ENCODE results near the gene OR5A2. TPM values are rescaled to one million over a fixed set of nuclear protein-coding genes. Genes with fewer than 3 reads are reported as not detected.

OR5A2 gene
- polyA plus RNA-seq, 2 of the 4 experiments (the other 2 are of a cell fraction) = not detected

DNA sequence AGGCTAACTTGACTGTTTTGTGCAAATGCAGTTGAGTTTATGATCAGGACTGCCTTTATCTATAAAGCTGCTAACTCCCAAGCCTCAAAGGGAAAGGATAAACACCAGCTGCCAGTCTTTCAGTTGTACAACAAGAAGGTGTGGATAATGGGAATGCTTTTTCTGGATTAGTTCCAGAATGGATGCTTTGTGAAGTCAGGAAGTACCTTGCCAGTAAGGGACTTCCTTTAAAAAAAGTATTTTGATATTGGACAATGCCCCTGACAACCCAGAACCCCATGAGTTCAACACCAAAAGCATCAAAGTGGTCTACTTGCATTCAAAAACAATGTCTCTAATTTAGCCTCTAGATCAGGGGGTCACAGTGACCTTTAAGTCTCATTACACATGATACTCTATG lies 32.0 kb downstream of the OR5A2 start:
- ChIA-PET CTCF (interaction anchor here (1.0 kb wide), 2 partner anchors 9 to 23 kb away, joined by 3 read pairs; no protein-coding TSS in a partner anchor), POLR2A (no interaction called here)
- FAIRE-seq = no peak
- no peak for DNase-seq (ENCODE audit: low read depth in 1 of 2, low spot score in 1 of 2)
- Histone ChIP-seq H3K4me3 (no peak overlapping the region), H3K27ac (no peak overlapping the region), H3K4me1 (no peaks in the 10 kb centered on the region), H3K9me3 (no peaks in the 10 kb centered on the region), H3K4me2 (no peak overlapping the region)
- TF ChIP-seq MAFK (IDR thresholded peaks at IDR 0.05; ENCODE audit: partially characterized antibody) (no peak), EHF (CRISPR knock-in tag; IDR thresholded peaks at IDR 0.05) (no peak), EHMT2 (IDR thresholded peaks at IDR 0.05; ENCODE audit: low read depth) (no peak), RNF2 (IDR thresholded peaks at IDR 0.05; ENCODE audit: borderline replicate concordance, low read depth) (no peak), GATA3 (IDR thresholded peaks at IDR 0.05; ENCODE audit: borderline replicate concordance) (no peak), ELK1 (IDR thresholded peaks at IDR 0.05; ENCODE audit: low read depth, low read length) (no peak), FOSL2 (IDR thresholded peaks at IDR 0.05) (no peak), FOSL2 (CRISPR knock-in tag; IDR thresholded peaks at IDR 0.05) (no peak), JUN (IDR thresholded peaks at IDR 0.05) (no peak), KDM1A (IDR thresholded peaks at IDR 0.05; ENCODE audit: low read depth) (no peak), CHD2 (IDR thresholded peaks at IDR 0.05; ENCODE audit: low read length, partially characterized antibody) (no peak), RAD21 (conservative IDR thresholded peaks at IDR 0.05 in 1 of 2, IDR thresholded peaks at IDR 0.05 in 1 of 2) (no peak), SMC3 (IDR thresholded peaks at IDR 0.05) (no peak)
- TF ChIP-seq, protein P1, sequence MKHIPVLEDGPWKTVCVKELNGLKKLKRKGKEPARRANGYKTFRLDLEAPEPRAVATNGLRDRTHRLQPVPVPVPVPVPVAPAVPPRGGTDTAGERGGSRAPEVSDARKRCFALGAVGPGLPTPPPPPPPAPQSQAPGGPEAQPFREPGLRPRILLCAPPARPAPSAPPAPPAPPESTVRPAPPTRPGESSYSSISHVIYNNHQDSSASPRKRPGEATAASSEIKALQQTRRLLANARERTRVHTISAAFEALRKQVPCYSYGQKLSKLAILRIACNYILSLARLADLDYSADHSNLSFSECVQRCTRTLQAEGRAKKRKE (CRISPR knock-in tag; IDR thresholded peaks at IDR 0.05; ENCODE audit: low read depth) = no peak
- TF ChIP-seq, protein P2, sequence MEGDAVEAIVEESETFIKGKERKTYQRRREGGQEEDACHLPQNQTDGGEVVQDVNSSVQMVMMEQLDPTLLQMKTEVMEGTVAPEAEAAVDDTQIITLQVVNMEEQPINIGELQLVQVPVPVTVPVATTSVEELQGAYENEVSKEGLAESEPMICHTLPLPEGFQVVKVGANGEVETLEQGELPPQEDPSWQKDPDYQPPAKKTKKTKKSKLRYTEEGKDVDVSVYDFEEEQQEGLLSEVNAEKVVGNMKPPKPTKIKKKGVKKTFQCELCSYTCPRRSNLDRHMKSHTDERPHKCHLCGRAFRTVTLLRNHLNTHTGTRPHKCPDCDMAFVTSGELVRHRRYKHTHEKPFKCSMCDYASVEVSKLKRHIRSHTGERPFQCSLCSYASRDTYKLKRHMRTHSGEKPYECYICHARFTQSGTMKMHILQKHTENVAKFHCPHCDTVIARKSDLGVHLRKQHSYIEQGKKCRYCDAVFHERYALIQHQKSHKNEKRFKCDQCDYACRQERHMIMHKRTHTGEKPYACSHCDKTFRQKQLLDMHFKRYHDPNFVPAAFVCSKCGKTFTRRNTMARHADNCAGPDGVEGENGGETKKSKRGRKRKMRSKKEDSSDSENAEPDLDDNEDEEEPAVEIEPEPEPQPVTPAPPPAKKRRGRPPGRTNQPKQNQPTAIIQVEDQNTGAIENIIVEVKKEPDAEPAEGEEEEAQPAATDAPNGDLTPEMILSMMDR (IDR thresholded peaks at IDR 0.05) = no peak
- no peak for ATAC-seq

- Histone ChIP-seq H3K27ac (no peak overlapping the region), H3K4me2 (no peak overlapping the region), H3K4me3 (no peak overlapping the region), H3K9me3 (no peaks in the 10 kb centered on the region), H3K4me1 (no peaks in the 10 kb centered on the region)
- WGBS (ENCODE audit: missing lambda C conversion rate) = 1% methylated on average over 2 of the region's 2 CpGs
- TF ChIP-seq E2F6 (IDR thresholded peaks at IDR 0.05; ENCODE audit: borderline replicate concordance, low read depth) = no peak
- TF ChIP-seq SMC3 (IDR thresholded peaks at IDR 0.05) = no peak
- TF ChIP-seq FOSB (CRISPR knock-in tag; IDR thresholded peaks at IDR 0.05) = no peak
- TF ChIP-seq PHF8 (IDR thresholded peaks at IDR 0.05; ENCODE audit: borderline replicate concordance, low read depth) = no peak
- TF ChIP-seq, protein P3, sequence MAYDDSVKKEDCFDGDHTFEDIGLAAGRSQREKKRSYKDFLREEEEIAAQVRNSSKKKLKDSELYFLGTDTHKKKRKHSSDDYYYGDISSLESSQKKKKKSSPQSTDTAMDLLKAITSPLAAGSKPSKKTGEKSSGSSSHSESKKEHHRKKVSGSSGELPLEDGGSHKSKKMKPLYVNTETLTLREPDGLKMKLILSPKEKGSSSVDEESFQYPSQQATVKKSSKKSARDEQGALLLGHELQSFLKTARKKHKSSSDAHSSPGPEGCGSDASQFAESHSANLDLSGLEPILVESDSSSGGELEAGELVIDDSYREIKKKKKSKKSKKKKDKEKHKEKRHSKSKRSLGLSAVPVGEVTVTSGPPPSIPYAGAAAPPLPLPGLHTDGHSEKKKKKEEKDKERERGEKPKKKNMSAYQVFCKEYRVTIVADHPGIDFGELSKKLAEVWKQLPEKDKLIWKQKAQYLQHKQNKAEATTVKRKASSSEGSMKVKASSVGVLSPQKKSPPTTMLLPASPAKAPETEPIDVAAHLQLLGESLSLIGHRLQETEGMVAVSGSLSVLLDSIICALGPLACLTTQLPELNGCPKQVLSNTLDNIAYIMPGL (CRISPR knock-in tag; IDR thresholded peaks at IDR 0.05; ENCODE audit: borderline replicate concordance) = no peak
- TF ChIP-seq, protein P2 (IDR thresholded peaks at IDR 0.05) = no peak
- TF ChIP-seq HDAC2 (IDR thresholded peaks at IDR 0.05) = no peak
- TF ChIP-seq, protein P4, sequence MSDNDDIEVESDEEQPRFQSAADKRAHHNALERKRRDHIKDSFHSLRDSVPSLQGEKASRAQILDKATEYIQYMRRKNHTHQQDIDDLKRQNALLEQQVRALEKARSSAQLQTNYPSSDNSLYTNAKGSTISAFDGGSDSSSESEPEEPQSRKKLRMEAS (IDR thresholded peaks at IDR 0.05) = no peak
- TF ChIP-seq MYC (IDR thresholded peaks at IDR 0.05; ENCODE audit: borderline replicate concordance, low read length) = no peak
- no peak for TF ChIP-seq HOXB13 (CRISPR knock-in tag; IDR thresholded peaks at IDR 0.05; ENCODE audit: low read depth)
- TF ChIP-seq CBX2 (IDR thresholded peaks at IDR 0.05; ENCODE audit: borderline replicate concordance, low read depth) = no peak
- no peak for TF ChIP-seq HOXA7 (CRISPR knock-in tag; IDR thresholded peaks at IDR 0.05)
- TF ChIP-seq FOSL2 (IDR thresholded peaks at IDR 0.05) = no peak
- no peak for TF ChIP-seq FOSL2 (CRISPR knock-in tag; IDR thresholded peaks at IDR 0.05)
- TF ChIP-seq CHD4 (IDR thresholded peaks at IDR 0.05; ENCODE audit: borderline replicate concordance) = no peak
- POLR2A ChIA-PET = no interaction called here
- CTCF ChIA-PET = no interaction called here
- DNase-seq (ENCODE audit: low read depth in 1 of 2, low spot score in 1 of 2) (no peak), FAIRE-seq (peak; percentile 49), ATAC-seq (no peak)
These were observed 45.8 kb downstream of the OR5A2 start for GRCh38 chr11:59380263-59381059.

All from A549 (cell line).